Stimulated activated CD4-positive, alpha-beta T cell treated with anti-CD3 and anti-CD28 coated beads, Interleukin-1b, Interleukin-23, amount 100 ng/mL, for 4 hours (primary cell): ENCODE measurements around the gene FAM98A.

ENCODE experiments used
- DNase-seq, 2 donors: peaks; one replicate each; pipeline ENCODE4 v3.0.0-alpha.2; 2020; ENCODE audit warnings: low read depth in 2 of 2

Gene FAM98A

DNA sequence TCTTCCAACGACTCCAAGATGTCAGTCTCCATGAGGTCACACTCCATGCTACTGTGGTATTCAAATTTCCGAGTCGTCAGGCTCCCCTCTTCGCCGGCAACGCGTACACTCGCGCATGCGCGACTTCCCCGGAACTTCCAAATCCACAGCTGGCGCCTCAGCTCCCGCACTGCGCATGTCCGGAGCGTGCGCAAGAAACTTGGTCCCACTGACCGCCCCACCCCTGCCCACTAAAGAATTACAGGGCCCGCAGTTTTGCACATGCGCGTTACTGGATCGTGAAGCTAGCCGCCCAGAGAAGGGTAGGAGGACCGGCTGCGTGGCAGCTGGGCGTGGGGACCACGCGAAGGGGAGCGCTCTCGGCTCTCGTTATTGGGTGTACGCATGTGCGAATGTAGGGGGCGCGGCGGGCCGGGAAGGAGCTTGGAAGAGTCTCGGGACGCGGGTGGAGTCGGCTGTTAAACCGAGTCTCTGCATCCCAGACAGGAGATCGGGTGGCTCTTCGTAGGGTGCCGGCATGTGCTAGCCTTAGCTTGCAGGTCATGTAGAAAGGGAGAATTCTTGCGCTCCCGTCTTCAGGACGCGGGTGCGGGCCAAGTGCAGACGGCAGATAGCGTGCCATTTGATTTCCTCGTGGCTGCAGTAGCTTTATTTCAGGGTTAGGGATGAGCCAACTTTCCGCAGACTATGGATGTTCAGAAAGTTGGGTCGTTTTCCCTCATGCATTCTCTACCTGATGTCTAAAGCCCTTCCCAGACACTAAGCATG lies at the start of gene FAM98A:
Gene FAM98A (minus strand): TSS at position 125 of the 768 bp plus-strand sequence. CDS start 78 bp downstream, at position 47.
- peak; percentile 98 to 99 for DNase-seq

GRCh38 chr2:33645861-33646260 lies 46.8 kb upstream of the FAM98A start:
- no peak for DNase-seq

DNA sequence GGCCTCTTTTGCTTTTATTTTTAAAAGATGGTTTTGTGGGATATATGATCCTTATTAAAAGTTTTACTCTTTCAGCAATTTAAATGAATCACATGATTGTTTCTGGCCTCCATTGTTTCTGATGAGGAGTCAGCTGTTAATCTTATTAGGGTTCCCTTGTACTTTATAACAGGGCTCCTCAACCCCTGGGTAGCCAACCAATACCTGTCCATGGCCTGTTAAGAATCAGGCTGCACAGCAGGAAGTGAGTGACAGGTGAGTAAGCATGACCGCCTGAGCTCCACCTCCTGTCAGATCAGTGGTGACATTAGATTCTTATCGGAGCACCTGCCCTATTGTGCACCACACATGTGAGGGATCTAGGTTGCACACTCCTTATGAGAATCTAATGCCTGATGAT lies 45.1 kb upstream of the FAM98A start:
- no peak for DNase-seq

GRCh38 chr2:33636001-33636400 lies 36.9 kb upstream of the FAM98A start:
- no peak for DNase-seq

DNA sequence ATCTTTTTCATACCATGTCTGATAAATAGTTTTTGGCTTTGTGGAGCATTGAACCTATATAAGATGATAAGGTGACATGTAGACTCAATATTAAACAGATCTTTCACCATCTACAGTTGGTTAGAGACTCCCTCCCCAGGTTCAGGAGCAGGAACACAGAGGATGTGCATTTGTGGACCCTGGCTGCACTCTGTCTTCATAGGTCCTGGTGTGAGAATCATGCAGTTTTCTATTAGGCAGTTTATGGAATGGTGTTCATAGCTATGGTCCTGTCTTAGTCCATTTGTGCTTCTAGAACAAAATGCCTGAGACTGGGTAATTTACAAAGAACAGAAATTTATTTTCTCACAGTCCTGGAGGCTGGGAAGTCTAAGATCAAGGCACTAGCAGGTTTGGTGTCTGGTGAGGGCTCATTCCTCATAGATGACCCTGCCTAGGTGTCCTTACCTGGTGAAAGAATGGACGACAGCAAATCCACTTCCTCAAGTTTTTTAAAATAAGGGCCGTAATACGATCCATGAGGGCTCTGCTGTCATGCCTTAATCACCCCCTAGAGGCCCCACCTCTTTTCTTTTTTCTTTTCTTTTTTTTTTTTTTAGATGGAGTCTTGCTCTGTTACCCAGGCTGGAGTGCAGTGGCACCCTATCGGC lies 35.3 kb upstream of the FAM98A start:
- no peak for DNase-seq

GRCh38 chr2:33633315-33633714 lies 34.2 kb upstream of the FAM98A start:
- no peak for DNase-seq

GRCh38 chr2:33632831-33633230 lies 33.7 kb upstream of the FAM98A start:
- no peak for DNase-seq

DNA sequence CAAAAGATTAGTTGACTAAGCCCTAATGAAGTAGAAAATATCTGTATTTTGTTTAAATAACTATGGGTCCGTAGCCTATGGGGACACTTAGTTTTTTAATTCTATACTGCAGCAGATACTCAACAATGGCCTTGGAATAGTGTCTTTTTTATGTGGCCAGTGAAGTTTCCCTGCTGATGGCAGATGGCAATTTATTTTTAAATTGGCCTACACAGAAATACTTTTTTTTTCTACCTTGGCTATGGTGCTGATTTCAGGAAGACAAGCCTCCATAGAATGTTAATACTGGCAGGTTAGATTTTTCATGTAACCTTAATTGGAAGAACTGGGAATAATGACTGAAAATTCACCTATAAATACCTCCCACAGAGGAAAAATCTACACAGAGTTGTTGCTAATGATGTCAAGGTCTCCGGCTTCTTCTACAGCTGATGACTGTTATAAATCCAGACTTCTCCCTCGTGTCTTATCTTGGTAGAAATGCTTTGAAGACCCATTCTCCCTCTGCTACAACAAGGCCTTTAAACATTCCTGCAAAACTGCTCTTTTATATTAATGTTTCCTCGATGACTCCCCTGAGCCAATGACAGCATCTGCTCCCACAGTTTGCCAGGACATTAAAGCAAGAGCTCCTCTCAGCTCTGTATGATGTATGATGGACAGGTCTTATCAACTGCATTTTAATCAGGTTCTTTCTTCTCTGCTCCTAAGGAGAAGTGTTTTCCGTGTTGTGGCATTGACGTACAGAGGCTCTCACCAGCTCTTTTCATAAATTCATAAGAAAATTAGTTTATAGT lies 29.1 kb upstream of the FAM98A start:
- no peak for DNase-seq

- DNase-seq, result no peak
These were observed 19.9 kb upstream of the FAM98A start for GRCh38 chr2:33619028-33619427.

- DNase-seq, result no peak
These were observed 18.9 kb upstream of the FAM98A start for GRCh38 chr2:33617989-33618388.

DNA sequence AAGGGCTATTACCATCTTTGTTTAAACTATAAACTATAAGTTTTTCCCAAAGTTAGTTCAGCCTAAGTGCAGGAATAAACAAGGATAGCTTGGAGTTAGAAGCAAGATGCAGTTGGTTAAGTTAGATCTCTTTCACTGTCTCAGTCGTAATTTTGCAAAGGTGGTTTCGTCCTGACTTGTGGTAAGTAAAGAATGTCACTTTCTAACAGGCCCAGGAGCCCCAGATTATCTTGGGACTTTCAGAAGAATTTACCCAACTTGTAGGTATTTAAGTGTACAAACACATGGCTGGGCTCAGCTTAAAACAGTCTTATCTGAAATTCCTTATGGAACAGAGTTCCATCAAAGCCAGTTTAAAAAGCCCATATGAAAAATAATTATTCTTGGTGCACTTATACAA lies 18.3 kb upstream of the FAM98A start:
- DNase-seq, result no peak

GRCh38 chr2:33616873-33617272 lies 17.8 kb upstream of the FAM98A start:
- no peak for DNase-seq

DNA sequence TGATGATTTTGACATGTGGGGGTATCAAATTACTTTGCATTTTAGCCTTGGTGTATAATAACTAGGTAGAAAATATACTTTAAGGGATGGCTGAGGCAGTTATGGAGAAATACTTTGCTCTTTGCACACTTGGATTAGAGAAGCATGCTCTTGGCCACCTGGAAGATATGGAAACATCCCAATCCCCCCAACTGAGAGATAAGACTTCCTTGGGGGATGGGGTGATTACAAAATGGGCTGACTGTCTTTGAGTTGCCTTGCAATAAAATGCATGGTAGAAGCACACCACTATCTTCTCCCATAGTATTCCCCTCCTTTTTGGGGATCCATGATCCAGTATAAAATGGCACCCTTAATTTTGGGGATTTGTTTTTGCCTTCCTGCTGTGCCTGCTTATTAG lies 15.1 kb upstream of the FAM98A start:
- no peak for DNase-seq

DNA sequence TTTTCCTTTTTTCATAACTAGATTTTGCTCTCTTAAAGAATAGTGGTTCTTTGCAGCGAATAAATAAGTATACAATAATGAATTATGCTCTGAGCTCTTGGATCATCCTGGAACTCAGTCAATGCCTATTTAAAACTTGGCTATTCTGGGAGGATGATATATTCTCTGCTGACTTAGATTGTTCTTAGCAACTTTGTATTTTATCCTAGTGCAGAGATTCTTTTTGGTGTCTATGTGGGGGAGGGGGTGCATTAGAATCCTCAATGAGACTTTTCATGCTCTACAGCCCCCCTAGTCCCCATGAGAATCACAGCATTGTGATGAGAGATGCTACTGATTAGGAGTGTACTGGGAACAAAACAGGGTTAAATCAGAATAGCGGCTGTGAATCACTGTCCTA lies 8.8 kb upstream of the FAM98A start:
- no peak for DNase-seq

DNA sequence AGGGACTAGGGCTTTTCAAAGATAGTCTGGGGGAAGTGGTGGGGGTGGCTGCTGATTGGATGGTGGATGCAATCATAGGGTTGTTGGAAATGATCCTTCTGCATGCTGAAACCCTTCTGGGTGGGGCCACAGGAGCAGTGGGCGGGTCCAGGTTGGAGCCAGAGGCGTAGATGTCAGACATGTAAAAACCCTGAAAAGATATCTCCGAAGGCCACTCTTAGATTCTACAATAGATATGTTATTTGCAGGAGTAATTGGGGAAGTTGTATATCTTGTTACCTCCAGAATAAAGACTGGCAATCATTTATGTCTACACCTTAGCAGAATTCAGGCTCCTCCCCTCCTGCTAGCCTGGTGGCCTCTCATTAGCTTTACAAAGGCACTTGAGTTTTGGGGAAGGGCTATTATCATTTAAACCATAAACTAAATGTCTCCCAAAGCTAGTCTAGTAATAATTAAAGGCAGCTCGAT lies 8.2 kb upstream of the FAM98A start:
- DNase-seq, result no peak

DNA sequence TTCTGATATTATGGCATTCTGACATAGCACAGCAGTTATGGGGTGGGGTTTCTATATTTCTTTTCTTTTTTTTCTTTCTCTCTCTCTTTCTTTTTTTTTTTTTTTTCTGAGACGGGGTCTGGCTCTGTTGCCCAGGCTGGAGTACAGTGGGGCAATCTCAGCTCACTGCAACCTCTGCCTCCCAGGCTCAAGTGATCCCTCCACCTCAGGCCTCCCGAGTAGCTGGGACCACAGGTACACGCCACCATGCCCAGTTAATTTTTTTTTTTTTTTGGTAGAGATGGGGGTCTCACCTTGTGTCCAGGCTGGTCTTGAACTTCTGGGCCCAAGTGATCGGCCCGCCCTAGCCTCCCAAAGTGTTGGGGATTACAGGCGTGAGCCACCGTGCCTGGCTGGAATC lies 7.5 kb upstream of the FAM98A start:
- DNase-seq, result no peak

- no peak for DNase-seq
These were observed 7.0 kb upstream of the FAM98A start for GRCh38 chr2:33606100-33606499.

- DNase-seq, result no peak
These were observed 6.0 kb upstream of the FAM98A start for GRCh38 chr2:33605056-33605455.

DNA sequence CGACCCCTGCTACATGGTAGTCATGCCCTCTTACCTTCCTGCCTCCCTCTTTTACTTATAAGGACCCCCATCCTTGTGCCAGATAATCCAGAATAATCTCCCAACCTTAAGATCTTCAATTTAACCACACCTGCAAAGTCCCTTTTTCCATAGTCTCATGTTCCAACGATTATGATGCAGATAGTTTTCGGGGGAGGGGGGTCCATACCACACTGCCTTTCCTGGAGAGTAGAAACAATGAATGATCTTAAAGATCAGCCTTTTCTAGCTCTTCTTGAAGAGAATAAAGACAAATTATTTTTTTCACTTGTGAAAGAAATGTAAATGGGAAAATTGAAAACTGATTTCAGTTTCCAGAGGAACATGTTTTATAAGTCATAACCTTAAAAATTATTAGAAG lies 4.3 kb upstream of the FAM98A start:
- DNase-seq, result no peak

- no peak for DNase-seq
These were observed 3.2 kb upstream of the FAM98A start for GRCh38 chr2:33602201-33602830.

DNA sequence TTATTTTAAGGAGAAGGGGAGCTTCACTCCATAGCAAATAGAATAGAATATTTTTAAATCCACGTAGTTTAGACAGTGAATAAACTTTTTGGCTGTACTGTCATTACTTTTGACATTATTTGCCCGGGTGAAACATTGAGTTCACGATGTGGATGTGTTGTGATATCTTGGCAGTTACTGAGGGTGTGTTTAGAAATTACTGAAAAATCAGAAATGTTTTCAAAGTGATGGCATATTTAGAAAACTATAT lies 769 bp upstream of the FAM98A start:
- no peak for DNase-seq

- DNase-seq, result peak in 1 of 2 donors; percentile 31
These were observed 431 bp downstream of the FAM98A start for GRCh38 chr2:33598561-33599174.
